ENCODE measurements around the gene SLC2A14.

DNA sequence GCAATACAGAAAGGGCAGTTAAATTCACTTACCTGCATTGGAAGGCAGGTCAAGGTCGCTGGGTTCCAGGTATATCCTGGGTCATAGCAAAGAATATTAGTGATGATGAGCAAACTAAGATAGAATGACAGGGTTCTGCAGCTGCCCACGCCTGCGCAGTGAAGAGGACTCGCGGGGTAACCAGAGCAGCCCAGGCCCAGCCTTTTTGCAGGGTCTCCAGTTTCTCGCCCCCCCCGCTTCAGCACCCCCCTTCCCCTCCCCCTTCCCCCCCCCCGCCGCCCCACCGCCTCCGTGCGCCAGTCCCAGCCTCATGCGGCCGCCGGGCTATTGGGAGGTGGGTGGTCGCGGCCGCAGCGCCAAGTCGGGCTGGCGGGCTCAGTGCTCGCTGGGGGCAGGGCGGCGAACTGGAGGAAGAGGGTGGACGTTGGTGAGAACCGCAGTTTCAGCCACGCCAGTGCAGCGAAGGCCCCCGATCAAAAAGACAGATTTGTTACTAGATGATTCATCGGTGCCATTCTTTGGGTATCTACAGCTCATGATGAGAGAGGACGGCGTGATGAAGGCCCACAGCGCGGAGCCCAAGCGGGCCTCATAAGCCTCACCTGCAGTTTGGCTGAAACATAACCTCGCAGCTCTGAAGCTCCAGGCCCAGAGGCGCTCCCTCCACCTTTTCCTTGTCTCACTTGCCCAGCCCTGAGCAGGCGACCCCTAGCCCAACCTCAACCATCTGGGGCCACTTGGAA, 43.1 kb upstream of the SLC2A14 start:
- no peak for TF ChIP-seq EZH2 (IDR thresholded peaks at IDR 0.05; ENCODE audit: insufficient read depth, poor library complexity, severe bottlenecking)
- no peak for TF ChIP-seq EZH2phosphoT487 (IDR thresholded peaks at IDR 0.05; ENCODE audit: insufficient read depth, low read depth)

Data from GM23248 (cell line).